Left ventricle myocardium inferior (tissue), 1 donor: ENCODE measurements around the gene RAD9B. TPM values are rescaled to one million over a fixed set of nuclear protein-coding genes. Genes with fewer than 3 reads are reported as not detected.
"Not testable (repeated sequence)": the region's sequence is repeated elsewhere in the genome, so short reads cannot be mapped to it uniquely, and the experiment has no call there.

Experiments used
- DNase-seq: peaks from one replicate; pipeline ENCODE4 v3.0.0-alpha.2; 2020
- H3K27ac ChIP-seq: fragments of 200-600 bp; replicated peaks from 2 replicates; pipeline ENCODE4 v1.8.0; 2021
- H3K27me3 ChIP-seq: fragments of 200-600 bp; 2 replicates; pipeline ENCODE4 v1.8.0; 2021; ENCODE audit warnings: low read depth
- H3K36me3 ChIP-seq: fragments of 200-600 bp; 2 replicates; pipeline ENCODE4 v1.8.0; 2021
- H3K4me1 ChIP-seq: fragments of 200-600 bp; 2 replicates; pipeline ENCODE4 v1.8.0; 2021
- H3K4me3 ChIP-seq: fragments of 200-600 bp; 2 replicates; pipeline ENCODE4 v1.8.0; 2021; ENCODE audit warnings: mild to moderate bottlenecking, moderate library complexity
- H3K9me3 ChIP-seq: fragments of 200-600 bp; replicated peaks from 2 replicates; pipeline ENCODE4 v1.8.0; 2021
- CTCF ChIP-seq: fragments of 200-600 bp; IDR thresholded peaks from 2 replicates; pipeline ENCODE4 v1.8.0; 2021; ENCODE audit warnings: antibody characterized with exemption, mild to moderate bottlenecking, borderline replicate concordance
- intact Hi-C: fragments of 100-400 bp; cut with micrococcal nuclease; formaldehyde crosslinking; loops from one replicate; pipeline ENCODE4 v1.11.0; 2022
- total RNA-seq: library from RNA; stranded (reverse); fragmentation: NEBNext Ultra II Directional; extraction: Animal tissue kit (Norgen Biotek cat#: 25700); gene quantifications from one replicate; pipeline ENCODE4 v1.2.1, GENCODE V29; 2021
- donor health status: DM: no; HTN: yes; CAD: no; lungs with severe emphysema.

The RAD9B gene
- total RNA-seq, 1 donor from 2014 or later, result 0.63 TPM

- intact Hi-C loops, result loop anchor here (5.0 kb wide), 1 partner anchor 88 kb away; no protein-coding TSS in a partner anchor
- Histone ChIP-seq H3K4me1 (peaks cover 5% of the 10 kb centered on the region), H3K9me3 (no peaks in the 10 kb centered on the region), H3K36me3 (no peaks in the 10 kb centered on the region), H3K27me3 (no peaks in the 10 kb centered on the region), H3K27ac (no peak overlapping the region), H3K4me3 (no peak overlapping the region)
- no peak for TF ChIP-seq CTCF
- DNase-seq, result no peak
Measured at GRCh38 chr12:110514363-110514762, 12.2 kb downstream of the RAD9B start.

GRCh38 chr12:110516995-110517394, 14.9 kb downstream of the RAD9B start:
- H3K4me3 ChIP-seq, result no peak overlapping the region
- peaks cover 5% of the 10 kb centered on the region for H3K4me1 ChIP-seq
- intact Hi-C loops, result no loop called here
- H3K27me3 ChIP-seq, result no peaks in the 10 kb centered on the region
- no peak for DNase-seq
- H3K9me3 ChIP-seq, result no peaks in the 10 kb centered on the region
- H3K36me3 ChIP-seq, result no peaks in the 10 kb centered on the region
- no peak overlapping the region for H3K27ac ChIP-seq
- TF ChIP-seq CTCF, result no peak

GRCh38 chr12:110518014-110518413, 15.9 kb downstream of the RAD9B start:
- H3K27ac ChIP-seq, H3K27me3 ChIP-seq, H3K4me3 ChIP-seq, intact Hi-C loops, H3K36me3 ChIP-seq, H3K9me3 ChIP-seq, H3K4me1 ChIP-seq, DNase-seq: not testable (repeated sequence)

GRCh38 chr12:110520876-110521712, 19.0 kb downstream of the RAD9B start:
- H3K27ac ChIP-seq, H3K9me3 ChIP-seq, intact Hi-C loops, DNase-seq, H3K36me3 ChIP-seq, H3K4me1 ChIP-seq, H3K4me3 ChIP-seq, H3K27me3 ChIP-seq: not testable (repeated sequence)

- Histone ChIP-seq H3K4me1 (peaks cover 42% of the 10 kb centered on the region), H3K36me3 (peaks cover 6% of the 10 kb centered on the region), H3K27me3 (no peaks in the 10 kb centered on the region), H3K4me3 (no peak overlapping the region), H3K9me3 (no peaks in the 10 kb centered on the region), H3K27ac (no peak overlapping the region)
- DNase-seq, result no peak
- intact Hi-C loops, result no loop called here
- TF ChIP-seq CTCF, result no peak
Measured at GRCh38 chr12:110528277-110528839, 26.2 kb downstream of the RAD9B start.

GRCh38 chr12:110530511-110530910, 28.4 kb downstream of the RAD9B start:
- peak overlapping the region; percentile 0 for H3K27ac ChIP-seq
- H3K4me1 ChIP-seq, result peaks cover 56% of the 10 kb centered on the region
- no peaks in the 10 kb centered on the region for H3K9me3 ChIP-seq
- no peak overlapping the region for H3K4me3 ChIP-seq
- peaks cover 9% of the 10 kb centered on the region for H3K36me3 ChIP-seq
- DNase-seq, result no peak
- TF ChIP-seq CTCF, result no peak
- no peaks in the 10 kb centered on the region for H3K27me3 ChIP-seq
- intact Hi-C loops, result no loop called here
